Measurements from ENCODE around the gene KDM4B.

DNA sequence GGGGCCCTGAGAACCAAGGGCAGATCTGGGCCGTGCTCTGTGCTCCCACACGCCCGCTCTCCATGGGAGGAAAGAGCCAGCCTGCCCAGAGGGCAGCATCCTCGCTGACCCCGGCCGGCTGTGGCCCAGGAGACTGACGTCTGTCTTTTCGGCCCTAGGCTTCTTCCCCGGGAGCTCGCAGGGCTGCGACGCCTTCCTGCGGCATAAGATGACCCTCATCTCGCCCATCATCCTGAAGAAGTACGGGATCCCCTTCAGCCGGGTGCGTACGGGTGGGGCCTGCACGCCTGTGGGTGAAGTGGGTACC lies 108.2 kb downstream of the KDM4B start:
- TF ChIP-seq, protein P1, sequence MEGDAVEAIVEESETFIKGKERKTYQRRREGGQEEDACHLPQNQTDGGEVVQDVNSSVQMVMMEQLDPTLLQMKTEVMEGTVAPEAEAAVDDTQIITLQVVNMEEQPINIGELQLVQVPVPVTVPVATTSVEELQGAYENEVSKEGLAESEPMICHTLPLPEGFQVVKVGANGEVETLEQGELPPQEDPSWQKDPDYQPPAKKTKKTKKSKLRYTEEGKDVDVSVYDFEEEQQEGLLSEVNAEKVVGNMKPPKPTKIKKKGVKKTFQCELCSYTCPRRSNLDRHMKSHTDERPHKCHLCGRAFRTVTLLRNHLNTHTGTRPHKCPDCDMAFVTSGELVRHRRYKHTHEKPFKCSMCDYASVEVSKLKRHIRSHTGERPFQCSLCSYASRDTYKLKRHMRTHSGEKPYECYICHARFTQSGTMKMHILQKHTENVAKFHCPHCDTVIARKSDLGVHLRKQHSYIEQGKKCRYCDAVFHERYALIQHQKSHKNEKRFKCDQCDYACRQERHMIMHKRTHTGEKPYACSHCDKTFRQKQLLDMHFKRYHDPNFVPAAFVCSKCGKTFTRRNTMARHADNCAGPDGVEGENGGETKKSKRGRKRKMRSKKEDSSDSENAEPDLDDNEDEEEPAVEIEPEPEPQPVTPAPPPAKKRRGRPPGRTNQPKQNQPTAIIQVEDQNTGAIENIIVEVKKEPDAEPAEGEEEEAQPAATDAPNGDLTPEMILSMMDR (IDR thresholded peaks at IDR 0.05; ENCODE audit: insufficient read depth, low read length) = no peak
- no peak for TF ChIP-seq SPI1 (IDR thresholded peaks at IDR 0.05; ENCODE audit: borderline replicate concordance, low read depth)
- no peak for TF ChIP-seq POLR2AphosphoS5 (IDR thresholded peaks at IDR 0.05; ENCODE audit: low read depth)
- TF ChIP-seq, protein P2, sequence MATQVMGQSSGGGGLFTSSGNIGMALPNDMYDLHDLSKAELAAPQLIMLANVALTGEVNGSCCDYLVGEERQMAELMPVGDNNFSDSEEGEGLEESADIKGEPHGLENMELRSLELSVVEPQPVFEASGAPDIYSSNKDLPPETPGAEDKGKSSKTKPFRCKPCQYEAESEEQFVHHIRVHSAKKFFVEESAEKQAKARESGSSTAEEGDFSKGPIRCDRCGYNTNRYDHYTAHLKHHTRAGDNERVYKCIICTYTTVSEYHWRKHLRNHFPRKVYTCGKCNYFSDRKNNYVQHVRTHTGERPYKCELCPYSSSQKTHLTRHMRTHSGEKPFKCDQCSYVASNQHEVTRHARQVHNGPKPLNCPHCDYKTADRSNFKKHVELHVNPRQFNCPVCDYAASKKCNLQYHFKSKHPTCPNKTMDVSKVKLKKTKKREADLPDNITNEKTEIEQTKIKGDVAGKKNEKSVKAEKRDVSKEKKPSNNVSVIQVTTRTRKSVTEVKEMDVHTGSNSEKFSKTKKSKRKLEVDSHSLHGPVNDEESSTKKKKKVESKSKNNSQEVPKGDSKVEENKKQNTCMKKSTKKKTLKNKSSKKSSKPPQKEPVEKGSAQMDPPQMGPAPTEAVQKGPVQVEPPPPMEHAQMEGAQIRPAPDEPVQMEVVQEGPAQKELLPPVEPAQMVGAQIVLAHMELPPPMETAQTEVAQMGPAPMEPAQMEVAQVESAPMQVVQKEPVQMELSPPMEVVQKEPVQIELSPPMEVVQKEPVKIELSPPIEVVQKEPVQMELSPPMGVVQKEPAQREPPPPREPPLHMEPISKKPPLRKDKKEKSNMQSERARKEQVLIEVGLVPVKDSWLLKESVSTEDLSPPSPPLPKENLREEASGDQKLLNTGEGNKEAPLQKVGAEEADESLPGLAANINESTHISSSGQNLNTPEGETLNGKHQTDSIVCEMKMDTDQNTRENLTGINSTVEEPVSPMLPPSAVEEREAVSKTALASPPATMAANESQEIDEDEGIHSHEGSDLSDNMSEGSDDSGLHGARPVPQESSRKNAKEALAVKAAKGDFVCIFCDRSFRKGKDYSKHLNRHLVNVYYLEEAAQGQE (IDR thresholded peaks at IDR 0.05; ENCODE audit: insufficient replicate concordance, low read depth) = no peak
- TF ChIP-seq GABPA (IDR thresholded peaks at IDR 0.05; ENCODE audit: low read depth) = no peak
